HG03460 (cell line): ENCODE results near the gene ARMH1.
A peak's percentile ranks its signal among the peaks of the same experiment; 100 is the strongest.

Experiments used
- ATAC-seq: cut with Tn5 transposase; IDR thresholded peaks from one replicate; pipeline ENCODE4 v1.9.1; 2021; ENCODE audit not compliant: unreplicated experiment

Gene ARMH1

DNA sequence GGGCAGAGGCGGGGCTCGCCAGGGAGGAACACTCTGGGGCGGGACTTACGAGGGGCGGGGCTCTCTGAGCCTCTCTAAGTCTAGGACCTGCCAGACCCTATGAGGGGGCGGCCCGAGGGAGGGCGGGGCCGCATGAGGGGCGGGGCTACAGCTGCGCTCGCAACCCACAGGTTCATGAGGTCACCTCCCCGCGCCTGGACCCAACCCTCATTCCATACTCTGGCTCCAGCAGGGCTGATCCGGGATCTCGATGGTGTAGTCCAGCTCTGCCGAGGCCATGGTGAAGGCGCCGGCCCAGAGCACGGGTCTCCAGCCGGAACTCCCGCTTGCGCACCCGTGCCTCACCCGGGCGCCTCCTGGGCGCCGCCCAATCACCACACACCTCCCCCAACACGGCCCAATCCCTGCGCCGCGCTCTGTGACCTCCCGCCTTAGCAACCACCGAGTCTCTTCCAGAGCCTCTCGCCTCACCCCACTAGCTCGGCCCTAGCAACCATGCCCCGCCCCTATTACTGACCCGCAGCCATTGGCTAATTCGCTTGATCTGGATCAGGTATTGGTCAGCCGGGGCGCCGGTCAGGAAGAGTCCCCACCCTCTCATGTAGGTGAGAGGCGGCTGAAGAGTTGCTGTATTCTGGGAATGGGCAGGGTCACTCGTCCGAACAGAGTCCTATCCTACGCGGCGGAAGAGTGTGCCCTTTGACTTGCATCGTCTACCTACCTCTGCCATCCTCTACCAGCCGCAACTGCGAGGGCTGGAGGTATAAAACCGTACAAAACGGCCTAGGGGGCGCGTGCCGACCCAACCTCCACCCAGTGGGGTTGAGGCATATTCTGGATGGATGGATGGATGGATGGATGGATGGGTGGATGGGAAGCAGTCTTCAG, at the start of gene ARMH1, which contains the start of gene TMEM53:
ARMH1 (plus strand) TSS at position 602 of the 888 bp plus-strand sequence. CDS start 14,984 bp downstream, outside the sequence.
TMEM53 (minus strand) TSS at position 369 of the 888 bp plus-strand sequence; CDS start at position 279, 90 bp downstream.
- ATAC-seq, result peak; percentile 92

DNA sequence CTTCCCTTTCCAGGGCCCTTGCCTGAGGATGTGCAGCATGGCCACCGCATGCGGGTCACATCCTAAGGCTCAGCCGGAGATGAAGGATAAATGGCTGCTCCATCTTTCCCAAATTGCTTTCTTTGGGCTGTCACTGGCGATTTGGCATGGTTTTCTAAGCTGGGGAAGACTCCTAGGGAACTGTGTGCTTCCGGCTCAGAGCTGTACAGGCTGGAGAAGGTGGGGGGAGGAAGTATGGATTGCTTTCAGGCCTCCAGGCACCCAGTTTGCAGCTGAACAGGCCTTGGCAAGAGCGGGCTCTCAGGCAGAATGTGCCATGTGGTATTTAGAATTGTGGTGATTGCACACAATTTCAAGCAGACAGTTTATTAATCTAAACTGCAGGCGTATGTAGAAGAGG, 49.2 kb upstream of the ARMH1 start:
- no peak for ATAC-seq

DNA sequence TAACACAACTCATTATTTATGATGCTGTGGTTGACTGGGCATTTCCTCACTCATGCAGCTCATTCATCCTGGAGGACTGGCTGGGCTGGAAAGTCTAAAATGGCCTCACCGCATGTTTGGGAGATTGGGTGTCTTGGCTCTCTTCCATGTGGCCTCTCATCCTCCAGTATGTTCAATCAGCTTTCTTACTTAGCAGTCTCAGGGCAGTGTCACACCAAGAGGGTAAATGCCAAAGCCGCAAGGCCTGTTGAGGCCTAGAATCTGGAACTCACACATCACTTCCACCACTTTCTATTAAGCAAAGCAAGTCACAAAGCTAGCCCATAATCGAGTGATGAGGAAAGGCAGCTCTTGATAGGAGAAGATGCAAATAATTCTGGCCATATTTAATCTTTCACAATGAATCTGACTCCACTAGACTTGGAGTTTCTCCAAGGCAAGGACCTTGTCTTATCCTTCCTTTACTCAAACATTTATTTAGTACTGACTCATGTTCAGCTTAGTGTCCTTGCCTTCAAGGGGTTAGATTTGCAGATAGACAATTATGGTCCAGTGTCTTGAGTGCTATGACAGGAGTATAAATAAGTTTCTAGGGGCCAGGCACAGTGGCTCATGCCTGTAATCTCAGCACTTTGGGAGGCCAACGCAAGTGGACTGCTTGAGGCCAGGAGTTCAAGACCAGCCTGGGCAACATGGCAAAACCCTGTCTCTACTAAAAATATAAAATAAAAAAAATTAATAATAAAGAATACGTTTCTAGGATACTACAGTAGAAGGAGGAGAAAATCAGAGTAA, 45.4 kb upstream of the ARMH1 start:
- ATAC-seq, result no peak

DNA sequence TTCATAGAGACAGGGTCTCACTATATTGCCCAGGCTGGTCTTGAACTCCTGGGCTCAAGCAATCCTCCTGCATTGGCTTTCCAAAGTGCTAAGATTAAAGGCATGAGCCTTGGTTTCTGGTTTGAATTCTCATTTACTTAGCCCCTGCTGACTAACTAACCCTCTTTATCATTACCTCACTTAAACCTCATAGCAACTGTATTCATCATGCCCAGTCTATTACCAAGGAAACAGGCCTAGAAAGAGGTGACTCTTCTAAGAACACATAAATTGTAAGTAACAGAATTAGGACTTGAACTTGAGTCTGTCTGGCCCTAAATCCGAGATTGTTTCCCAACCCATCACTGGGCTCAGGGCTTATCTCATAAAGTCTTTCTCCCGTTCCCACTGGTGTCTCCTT, 44.4 kb upstream of the ARMH1 start:
- no peak for ATAC-seq

DNA sequence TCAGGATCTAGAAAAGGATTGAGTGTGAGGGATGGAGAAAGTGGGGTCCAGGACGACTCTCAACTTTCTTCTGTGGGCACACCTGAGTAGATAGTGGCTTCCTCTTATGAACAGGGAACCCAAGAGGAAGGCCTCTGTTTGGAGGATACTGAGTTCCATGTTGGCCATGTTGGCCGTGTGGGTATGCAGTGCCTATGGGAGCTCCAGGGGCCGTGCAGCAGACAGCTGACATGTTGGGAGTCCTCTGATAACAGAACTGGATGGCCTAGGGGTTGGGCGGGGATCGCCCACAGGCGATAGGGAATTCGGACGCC, 43.2 kb upstream of the ARMH1 start:
- no peak for ATAC-seq

DNA sequence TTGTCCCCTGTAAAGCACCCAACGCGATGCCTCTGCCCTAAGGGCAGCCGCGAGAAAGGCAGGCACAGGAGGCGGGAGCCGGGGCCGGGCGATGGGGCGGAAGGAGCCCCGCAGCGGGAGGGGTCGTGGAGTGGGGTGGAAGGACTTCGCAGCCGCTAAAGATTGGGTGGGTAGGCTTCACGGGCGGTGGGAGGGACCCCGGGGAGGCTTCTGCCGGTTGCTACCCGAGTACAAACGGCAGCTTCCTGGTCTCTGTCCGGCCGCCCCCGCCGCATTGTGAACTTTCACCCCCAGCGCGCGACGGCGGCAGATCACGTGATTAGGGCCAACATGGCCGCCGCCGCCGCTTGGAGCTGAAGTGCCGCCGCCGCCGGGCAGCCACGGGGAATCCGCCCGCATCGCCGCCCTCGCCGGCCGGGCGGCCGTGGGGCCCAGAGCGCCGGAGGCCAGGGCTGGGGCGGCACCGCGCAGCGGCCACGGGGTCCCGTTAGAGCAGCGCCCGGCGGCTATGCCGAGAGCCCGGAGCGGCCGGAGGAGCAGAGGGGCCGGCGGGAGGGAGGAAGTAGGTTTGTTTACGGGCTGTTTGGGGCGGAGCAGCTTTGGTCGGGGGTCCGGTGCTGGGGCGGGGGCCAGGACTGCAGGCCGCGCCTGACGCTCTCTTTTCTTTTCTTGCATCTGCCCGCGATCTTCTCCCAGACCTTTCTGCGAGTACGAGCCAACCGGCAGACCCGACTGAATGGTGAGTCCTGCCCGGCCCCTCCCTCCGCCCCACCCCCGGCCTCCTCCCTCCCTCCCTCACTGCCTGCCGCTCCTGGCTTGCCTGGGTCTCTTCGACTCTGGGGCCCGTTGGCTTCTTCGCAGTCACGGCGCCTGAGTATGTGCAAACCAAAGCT, 42.6 kb upstream of the ARMH1 start:
- ATAC-seq, result peak; percentile 65

DNA sequence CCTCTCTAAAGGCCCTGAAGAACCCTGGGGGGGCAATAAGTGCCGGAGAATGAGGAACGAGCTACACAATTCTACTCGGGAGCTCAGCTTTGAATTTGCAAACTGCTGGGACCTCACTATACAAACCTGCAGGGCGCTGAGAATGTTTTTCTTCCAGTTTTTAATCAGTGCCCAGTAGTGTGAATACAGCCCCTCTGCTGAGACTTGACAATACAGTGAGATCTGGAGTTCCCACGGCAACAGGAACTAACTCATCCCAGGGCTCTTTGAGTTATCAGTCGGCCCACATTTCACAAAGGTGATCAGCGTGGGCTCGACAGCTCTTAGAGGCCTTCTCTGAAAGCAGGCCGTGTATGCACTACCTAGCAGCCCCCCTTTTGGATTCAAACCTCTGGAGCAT, 41.9 kb upstream of the ARMH1 start:
- ATAC-seq, result no peak

DNA sequence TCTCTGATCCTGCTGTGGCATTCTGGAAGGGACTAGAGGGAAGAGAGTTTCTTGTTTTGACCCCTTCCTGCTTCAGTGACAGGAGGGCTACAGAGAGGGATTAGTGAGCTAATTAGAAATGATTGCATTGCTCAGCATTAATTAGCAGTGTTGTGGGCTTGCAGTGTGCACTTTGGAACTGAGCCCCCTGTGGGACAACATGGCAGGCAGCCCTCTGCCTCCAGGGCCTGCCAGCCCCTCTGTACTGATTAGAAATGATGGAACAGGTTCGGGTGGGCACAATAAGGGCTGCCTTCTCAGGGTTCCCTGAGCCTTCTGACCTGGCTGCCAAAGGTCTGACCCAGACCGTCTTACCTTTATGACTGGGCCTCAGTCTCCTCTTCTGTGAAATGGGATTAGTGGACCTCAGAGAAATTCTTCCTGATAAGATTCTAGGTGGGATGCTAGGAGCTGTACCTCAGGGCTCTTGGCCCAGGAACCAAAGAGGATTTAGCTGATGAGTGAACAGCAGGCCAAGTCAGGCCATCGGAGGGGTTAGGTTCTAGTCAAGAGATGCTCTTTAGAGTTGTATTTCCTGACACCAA, 39.8 kb upstream of the ARMH1 start:
- ATAC-seq, result no peak

DNA sequence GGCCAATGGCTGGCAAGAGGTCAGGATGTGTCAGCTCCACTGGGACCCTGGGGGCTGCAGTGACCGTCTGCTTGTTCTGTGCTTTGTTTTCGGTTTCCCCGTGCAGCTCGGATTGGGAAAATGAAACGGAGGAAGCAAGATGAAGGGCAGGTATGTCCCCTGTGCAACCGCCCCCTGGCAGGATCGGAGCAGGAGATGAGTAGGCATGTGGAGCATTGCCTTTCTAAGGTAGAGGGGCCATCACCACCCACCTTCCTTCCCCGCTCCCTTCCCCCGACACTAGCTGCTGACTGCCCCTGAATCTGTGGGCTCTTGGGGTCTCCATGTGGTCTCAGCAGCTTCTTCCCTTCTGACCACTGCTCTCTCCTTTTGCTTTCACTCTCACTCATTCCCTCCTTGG, 39.1 kb upstream of the ARMH1 start:
- no peak for ATAC-seq

DNA sequence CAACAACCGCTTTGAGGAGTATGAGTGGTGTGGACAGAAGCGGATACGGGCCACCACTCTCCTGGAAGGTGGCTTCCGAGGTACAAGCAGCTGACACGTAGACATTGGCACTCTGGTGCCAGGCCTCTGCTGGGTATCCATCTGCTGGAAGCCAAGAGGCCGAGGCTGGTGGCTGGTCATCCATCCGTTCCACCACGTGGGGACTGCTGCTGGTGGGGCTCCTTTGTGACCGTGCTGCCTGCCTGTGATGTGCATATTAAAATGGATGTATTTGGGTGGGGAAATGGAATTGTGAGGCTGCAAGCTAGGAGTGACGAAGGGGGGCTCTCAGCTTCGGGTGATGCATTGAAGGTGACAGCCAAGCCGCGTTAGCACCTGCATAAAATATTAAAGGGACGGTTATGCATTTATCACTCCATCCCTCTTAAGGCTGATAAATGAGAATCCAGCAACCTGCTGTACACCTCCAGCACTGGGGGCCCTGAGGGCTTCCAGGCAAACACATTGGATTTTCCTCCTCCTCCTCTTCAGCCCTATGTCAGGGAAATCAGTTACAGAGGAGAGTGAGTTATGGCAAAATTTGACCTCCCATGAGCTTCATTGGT, 38.3 kb upstream of the ARMH1 start:
- no peak for ATAC-seq

DNA sequence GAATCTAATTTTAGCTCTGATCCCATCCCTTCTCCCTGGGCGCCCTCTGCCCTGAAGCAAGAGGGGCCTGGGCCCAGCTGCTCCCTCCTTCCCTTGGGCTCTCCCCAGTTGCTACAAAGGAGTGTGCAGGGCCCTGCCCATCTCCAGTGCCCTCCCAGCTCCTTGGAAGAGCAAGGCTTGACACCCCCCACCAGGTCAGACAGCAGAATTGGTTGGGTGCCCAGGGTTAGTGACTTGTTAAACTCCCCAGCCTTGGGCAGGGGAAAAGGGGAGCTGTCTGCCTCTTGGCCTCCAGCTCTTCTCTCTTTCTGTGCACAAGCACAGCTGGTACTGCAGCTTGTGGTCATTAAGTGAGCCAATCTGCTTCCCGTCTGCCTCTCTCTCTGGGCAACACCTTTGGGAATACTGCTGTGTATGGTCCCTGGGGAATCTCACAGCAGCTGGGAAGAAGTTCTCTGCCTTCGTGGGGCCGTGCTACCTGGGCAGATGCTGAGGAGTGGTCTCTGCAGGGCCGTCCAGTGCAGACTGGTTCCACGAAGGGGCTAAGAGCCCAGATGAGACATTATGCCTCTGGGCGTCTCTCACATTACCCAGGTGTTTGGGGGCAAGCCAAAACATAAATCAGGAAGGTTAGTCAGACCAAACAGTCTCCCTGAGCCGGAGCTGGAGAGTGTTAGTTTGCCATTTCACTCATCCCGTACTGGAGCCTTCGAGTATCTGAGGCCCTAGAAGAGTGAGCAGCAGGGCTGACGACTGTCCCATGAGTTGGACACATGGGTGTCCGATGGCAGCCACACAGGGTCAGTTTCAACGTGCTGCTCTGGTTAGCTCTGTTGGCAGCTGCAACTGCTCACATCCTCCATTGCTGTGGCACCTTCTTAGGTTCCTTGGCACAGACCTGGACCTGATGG, 37.6 kb upstream of the ARMH1 start:
- ATAC-seq, result no peak

DNA sequence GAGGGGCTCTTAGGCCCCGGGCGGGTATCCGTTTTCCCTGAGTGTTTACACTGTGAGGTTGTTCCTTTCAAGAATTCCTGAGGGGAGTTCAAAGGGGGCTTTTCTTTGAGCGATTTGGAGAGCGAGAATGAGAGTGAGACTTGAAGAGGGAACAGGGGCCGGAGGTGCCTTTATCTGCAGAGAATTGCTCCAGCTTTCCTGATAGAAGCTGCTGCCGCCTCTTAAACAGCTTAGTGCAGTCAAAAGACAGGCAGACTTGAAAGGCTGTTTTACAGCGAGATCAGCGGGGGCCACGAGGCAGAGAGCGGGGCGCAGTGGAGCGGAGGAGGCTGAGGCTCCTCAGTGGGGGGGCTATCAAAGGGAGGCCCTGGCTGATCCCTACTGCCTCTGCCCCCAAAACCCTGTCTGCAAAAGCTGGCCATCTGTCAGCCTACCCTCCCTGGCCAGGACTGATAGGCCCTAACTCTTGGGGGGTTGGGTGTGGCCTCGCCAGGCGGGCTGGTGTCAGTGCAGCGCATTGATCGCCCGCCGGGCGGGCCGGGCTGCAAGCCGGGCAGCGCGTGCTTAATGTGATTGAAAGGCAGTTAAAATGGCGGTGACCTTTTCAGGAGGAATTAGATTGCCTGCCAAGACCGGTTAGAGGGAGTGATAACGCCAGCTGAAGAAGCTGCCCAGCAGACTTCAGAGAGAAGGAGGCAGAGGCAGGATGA, 36.7 kb upstream of the ARMH1 start:
- ATAC-seq, result no peak

DNA sequence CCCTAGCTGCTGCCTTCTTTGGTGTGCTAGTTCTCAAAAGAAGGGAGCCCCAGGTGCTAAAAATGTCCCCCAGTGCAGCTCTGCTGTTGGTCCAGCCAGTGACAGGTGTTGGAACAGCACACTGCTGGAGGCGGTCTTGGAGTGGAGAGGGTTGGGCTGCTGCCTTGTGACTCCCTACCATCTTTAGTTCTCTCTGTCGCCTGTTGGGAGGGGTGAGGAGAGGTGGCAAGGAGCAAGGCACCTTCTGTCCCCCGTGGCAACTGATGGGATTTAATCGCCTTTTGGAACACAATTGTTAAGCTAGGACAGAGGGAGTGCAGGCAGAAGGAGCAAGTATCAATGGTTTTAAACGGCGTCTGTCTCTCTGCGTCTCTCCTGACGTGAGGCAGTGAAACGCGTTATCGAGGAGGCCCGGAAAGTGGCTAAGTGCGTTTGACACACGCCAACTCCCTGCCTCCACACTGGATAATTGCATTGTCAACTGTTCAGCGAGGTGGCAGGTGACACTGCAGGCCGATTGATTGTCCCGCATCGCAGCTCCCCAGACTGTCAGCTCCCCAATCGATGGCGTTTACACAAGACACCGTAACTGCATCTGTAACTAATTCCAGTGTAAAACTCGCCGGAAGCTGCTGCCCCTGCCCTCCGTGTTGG, 34.2 kb upstream of the ARMH1 start:
- no peak for ATAC-seq

DNA sequence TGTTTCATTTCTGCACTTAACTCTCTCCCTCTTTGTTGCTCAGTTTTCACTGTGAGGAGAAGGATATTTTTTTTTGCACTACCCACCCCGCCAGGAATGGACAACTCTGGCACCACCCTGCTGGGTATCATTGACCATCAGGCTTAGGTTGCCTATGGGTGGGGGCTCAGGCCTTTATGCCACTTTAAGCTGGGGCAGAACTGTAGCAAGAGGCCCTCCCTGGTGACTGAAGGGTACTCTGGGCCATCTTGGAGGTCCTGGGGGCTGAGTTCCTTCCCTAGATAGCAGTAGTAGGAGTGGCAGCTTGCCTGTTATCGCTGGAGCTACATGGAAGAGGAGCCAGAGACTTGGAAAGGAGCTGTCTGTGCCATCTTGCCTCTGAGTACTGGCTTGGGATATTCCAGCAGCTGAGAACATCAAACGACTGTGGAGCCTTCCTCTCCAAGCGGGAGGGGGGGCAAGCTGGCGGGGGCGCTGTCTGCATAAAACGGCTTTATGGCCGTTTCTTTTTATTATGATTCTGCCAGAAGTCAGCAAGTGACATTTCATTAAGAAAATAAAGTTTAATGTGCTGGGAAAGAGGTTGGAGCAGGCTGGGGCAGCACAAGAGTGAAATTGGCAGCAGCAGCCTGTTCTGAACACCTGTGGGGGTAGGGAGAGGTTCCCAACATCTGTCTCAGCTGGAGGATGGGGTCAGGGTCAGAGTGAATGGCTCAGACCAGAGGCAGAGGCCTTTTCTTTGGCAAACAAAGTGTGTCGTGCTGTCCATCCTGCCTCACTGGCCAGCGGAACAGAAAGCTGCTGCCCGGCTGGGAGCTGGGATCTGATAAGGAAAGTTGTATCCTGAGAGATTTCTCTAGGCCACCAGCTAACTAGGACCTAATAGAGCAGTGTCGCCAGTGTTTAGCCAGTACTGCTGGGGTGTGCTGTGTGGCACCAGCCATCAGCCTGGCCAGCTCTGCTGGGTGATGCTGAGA, 33.1 kb upstream of the ARMH1 start:
- no peak for ATAC-seq

DNA sequence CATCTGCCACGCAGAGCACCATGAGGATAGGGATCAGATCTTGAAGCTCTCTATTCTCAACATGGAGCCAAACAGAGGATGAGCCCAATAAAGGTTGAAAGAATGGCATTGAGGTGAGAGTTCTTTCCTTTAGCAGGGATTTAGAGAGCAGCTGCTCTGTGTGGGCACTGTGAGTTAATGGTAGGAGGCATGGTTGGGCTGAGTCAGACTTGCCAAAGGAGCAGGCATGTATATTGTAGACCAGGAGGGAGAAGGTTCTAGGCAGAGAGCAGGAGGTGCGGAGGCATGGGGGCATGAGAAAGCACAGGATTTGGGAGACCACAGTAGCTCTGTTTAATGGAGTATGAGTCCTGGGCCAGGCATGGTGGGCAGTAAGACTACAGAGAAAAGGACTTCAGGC, 32.3 kb upstream of the ARMH1 start:
- no peak for ATAC-seq

DNA sequence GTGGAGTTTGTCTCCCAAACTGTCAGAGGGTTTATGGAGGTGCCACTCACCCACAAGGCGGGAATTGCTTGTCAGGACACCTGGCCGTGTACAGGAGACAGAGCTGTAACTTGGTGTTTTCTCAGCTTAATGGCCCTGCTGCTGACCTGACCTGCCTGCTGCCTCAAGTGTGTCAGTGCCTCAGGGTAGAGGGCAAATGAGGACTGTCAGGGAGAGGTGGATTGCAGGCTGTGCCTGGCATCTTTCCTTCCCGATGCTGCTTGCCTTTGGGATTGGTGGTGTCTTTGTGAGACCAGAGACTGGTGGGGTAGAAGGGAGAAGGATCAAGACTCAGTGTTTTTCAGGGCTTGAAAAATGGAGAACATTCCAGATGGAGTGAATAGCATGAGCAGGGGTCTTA, 31.6 kb upstream of the ARMH1 start:
- no peak for ATAC-seq

DNA sequence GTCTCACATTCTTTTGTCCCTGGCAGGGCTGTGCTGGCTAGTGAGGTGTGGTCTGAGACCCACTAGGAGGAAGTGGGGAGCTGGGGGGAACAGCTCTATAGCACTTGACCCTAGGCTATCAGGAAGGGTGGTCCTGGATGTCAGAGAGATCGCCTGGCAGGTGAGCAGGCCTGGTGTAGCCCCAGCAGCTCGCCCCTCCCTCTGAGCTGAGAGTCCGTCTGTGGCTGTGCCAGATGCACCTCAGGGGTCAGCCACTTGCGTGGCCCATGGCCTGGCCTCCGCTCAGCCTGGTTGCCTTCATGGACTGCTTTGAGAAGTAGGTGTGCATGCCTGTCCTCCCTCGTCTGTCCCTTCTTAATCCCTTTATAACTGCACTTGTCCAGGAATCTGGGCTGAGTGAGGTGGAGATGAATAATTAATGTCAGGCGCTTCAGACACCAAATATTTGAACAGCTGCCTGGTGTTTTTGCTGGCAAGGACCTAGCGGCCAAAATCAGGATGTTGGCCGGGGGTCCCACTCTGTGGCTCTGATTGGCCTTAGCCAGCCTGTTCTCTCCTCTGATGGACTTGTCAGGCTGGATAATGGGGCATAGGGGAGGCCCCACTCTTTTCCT, 30.7 kb upstream of the ARMH1 start:
- no peak for ATAC-seq
